ENCODE results near the gene ADCY3. TPM values are rescaled to one million over a fixed set of nuclear protein-coding genes. Genes with fewer than 3 reads are reported as not detected.
A peak's percentile ranks its signal among the peaks of the same experiment; 100 is the strongest.

ADCY3 gene
- total RNA-seq, result 22.5 TPM

DNA sequence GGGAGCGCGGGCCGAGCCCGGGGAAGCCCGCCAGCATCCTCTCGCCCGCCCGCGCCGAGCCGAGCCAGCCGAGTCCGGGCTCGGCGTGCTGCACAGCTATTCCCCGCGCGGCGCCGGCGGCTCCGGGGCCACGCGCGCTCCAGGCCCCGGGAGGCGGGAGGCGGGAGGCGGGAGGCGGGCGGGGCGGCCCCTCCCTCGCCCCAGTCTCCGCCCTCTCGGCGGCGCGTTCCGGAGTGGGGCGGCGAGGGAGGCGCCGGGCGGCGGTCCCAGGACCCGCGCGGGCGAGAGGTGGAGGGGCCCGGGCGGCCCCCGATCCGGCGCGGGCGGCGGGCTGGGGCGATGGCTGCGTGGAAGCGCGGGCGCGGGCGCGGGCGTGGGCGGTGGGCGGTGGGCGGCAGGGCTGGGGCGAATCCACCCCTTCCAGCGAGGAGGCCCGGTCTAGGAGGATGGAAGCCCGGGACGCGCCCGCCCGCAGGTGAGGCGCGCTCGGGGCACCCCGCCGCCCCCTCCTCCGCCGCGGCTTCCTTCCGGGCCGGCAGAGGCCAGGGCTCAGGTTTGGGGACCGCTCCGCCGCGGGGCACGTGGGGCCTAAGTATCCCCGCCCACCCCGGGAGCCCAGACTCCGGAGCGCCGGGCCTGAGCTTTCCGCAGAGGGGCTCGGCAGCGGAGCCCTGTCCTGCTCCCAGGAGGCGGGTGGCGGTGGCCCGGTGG is at the start of gene ADCY3:
Gene ADCY3 (minus strand): TSS at position 140 of the 711 bp plus-strand sequence. CDS start 1,250 bp downstream, outside the sequence.
- no peak for DNase-seq

DNA sequence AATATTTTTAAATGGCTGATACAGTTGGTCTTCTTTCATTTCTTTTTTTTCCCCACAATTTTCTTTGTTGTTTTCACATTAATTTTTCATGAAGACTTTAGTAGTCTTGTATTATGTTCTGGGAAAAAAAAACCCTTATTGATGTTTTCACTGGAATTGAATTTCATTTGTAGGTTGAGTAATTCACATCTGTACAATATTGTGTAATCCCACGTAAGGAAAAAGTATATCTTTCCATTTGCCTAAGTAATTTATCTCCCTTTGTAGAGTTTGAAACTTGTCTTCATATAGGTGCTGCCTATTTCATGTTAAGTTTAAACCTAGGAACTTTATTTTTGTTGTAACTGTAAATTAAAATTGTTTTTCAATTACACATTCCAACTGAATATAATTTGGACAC is 49.7 kb upstream of the ADCY3 start:
- DNase-seq, result no peak

DNA sequence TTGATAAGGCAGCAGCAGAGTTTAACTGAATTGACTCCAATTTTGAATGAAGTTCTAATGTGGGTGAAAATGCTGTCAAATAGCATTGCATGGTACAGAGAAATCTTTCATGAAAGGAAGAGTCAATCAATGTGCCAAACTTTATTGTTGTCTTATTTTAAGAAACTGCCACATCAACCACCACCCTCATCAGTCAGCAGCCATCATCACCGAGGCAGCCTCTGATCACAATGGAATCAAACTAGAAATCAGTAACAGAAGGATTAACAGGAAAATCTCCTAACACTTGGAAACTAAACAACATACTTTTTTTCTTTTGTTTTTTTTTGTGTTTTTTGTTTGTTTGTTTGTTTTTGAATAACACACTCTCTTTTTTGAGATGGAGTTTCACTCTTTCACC is 41.9 kb upstream of the ADCY3 start:
- DNase-seq, result no peak

DNA sequence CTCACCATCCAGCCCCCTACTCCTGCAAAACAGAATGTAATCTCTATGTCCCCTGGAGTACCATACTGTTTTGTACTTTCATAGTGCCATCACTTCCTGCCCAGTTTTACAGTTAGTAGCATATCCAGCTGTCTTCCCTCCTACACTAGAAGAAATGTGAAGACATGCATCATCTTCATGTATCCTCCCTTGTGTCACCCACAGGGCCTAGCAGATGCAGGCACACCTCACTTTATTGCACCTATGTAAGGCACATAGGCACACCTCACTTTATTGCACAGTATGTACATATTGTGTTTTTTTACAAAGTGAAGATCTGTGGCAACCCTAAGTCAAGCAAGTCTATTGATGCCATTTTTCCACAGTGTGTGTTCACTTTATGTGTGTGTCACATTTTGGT is 39.7 kb upstream of the ADCY3 start:
- no peak for DNase-seq

DNA sequence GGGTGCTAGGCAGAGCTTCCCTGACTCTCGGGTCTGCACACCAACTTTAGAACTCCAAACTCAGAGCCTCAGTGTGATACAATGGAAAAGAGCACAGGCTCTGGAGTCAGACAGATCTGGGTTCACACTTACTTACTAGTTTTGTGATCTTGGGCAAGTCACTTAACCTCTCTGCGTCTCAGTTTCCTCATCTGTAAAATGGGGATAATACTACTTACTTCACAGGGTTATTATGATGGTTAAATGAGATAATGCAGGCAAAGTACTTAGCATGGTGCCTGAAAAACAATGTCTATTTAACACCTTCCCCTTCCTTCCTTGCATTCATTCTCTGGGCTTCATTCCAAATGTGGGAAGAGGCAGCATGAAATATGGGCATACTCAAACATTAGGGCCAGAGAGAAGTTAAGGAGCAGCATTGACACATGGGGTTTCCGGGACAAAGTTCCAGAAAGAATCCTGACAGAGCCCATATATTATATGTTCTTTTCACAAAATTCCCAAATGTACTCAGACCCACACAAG is 38.4 kb upstream of the ADCY3 start:
- no peak for DNase-seq

DNA sequence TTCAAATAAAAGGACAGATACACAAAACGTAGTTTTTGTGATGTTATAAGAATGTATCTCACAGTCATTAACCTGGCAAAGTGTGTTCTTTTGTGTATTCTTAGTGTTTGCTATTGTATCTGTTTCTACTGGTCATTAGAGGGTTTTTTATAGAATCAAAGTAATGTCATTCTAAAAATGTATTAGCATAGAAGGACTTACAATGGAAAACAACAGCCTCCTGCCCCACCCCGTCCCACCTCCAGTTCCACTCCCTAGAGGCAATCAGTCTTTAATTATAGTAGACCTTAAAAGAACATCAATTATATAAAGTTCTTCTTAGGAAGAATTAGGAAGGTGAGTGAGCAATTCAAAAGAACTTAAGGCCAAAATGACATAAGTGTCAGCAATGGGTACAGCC is 37.9 kb upstream of the ADCY3 start:
- no peak for DNase-seq

DNA sequence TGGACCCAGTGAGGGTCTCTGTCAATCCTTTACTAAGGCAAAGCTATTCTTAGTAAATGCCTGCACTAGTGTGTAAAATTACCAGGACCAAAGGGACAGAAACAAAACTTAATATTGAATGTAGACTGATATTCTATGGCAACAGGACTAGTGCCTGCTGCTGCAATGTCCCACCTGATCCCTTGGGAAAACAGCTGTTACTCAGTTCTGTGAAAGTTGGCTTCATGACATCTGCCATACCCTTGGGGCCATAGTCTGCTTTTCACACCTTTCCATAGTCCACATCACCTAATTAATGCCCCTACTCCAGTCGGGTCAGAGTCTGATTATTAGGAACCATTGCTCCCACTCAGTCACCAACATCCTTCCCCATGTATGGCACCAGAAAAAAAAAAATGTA is 37.2 kb upstream of the ADCY3 start:
- DNase-seq, result no peak

DNA sequence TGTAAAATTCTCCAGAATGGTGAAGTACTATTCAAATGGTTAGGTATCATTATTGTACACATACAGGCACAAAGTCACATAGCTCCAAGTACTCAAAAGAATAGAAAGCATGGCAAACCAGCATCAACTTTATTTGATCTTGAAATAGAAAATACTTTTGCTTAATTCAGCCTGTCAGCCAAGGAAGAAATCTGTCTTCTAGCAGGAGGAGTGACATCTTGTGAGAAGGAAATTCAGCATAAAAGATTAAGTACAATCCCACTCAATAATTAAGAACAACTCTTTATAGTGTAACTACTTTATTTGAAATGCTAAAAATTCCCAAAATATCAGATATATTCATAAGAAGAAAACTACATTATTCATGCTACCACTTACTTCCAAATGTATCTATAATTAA is 35.9 kb upstream of the ADCY3 start:
- DNase-seq, result no peak

DNA sequence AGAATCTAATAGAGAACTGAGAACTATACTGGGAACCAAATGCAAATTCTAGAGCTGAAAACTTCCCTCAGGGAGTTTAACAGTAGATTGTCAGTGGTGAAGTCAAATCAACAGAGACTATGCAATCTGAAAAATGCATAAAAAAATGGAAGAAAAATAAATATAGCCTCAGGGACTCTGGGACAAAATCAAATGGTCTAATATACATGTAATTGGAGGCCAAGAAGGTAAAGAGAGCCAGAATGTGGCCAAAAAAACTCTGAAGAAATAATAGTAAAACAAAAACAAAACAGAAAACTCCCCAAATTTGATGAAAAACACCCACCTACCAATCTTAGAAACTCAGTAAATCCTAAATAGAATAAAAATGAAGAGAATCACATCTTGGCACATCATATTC is 35.2 kb upstream of the ADCY3 start:
- DNase-seq, result no peak

DNA sequence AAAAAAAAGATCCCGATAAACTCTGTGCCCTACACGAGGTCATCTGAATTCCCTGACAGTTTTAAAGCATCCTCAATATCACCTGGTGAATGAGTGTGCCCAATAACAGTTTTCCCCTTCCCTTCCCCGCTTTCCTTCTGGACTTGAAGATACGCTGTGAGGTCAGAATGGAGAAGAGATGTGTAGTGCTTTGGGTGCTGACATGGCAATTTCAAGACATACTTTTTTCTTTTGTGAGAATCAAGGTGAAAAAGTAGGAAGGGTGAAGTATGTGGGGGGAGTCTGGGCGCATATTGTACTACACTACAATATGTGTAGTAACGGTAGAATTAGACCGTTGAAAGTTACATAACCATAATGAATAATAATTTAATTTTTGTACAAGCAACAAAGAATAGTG is 30.1 kb upstream of the ADCY3 start:
- no peak for DNase-seq

DNA sequence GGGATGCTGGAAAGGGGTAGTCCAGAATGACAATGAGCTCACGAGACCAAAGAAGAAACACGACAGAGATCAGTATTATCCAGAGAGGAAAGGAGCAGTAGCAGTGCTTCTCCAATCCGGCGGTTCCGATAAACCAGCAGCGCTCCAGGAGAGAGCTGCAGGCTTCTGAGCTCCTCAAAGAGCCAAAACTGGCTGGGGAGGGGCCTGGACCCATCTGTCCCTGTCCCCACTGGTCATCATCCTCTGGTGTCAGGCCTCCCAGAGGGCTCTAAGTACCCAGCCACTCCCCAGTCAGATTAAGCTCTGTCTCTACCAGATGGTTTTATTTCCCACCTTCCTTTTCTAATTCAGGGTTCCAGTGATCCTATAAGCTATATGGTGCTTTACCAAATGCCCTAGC is 28.5 kb upstream of the ADCY3 start:
- no peak for DNase-seq

DNA sequence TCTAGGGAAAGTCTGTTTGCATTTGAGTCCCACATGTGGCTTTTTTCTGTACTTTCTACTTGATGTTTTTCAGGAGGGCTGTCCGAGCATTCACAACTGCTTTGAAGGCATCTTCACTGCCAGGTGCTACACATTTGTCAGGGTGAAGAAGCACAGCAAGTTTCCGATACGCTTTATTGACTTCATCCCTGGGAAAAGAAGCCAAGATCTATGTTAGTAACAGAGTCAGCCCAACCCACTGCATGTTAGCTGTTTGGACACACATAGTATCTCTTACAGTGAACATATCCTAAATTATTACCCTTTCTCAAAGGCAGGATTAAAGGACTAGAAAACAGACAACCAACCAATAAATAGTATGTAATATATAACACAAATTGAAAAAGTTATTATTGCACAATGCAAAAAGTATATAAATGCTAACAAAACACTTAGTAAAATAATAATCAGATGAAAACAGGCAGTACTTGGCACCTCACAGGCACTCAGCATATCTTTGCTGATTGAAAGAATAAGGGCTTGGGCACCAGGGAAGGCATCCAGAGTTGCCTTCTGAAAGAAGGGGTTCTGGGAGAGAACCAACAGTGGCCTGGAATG is 27.6 kb upstream of the ADCY3 start:
- no peak for DNase-seq

DNA sequence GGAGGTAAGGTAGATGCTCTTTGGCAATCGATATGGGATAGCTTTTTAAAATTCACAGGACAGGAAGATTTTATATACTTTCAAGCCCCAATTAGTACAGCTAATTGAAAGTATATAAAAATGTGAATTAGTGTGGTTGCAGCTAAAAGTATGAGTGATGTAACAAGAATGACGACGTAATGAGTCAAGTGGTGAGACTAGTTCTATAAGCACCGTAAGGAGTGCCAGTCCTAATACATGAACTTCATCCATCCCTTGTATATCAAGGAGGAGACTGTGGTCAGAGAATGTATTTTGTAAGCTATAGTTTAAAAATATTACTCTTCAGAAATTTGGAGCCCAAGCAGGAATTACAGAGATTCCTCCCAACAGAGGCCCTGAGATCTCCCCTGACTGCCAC is 25.9 kb upstream of the ADCY3 start:
- DNase-seq, result no peak

DNA sequence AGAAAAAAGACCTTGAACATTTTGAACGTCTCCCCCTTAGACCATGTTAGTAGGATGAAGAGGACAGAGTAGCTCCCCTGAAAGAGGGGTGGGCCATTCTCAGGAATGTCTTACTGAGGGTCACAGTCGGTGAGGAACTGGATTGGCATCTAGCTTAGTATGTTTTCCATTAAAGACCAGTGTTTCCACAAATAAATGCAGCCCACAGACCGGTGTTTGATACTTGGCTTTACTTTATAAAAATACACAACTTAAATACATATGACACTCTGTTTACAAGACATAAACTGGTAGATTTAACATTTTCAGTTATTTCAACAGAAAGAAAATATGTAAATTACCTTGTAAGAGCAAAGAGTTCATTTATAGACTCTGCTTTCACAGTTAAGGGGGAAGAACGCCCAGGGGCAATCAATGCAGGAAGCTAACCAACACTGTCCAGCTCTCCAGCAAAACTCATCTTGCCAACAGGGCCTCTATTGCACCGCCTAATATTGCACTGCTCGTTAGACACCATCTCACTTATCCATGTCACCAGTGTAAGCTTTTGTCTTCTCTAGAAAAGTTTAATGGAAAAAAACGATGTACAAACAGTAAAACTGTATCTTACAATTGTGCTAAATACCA is 23.5 kb upstream of the ADCY3 start:
- DNase-seq, result no peak

DNA sequence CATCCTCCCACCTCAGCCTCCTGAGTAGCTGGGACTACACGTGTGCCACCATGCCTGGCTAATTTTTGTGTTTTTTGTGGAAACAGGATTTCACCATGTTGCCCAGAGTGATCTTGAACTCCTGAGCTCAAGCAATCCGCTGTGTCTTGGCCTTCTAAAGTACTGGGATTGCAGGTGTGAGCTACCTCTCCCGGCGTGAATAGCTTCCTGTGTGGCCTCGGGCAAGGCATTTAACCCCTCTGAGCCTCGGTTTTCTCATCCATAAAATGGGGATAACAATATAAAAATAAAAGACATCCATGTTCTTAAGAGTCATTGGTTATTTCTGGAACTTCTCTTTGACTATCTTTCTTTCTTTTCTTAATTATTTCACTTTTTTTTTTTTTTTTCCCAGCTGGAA is 19.3 kb upstream of the ADCY3 start:
- no peak for DNase-seq

DNA sequence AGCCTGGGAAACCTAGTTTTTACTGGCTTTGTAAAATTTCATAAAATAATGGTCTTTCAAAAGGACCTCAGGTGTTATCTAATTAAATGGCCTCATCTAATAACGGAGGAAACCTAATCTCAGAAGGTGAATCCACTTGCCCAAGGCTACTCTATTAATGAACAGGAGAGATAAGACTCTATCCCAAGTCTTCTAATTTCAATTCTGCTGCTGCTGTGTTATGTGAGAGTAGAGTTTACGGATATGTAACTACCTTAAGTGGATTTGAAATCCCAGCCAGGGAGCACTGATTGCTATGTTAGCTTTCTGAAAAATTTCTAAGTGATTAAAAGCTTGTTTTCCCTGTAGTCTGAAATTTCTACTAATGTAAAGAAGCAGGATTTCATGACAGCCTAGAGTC is 17.2 kb upstream of the ADCY3 start:
- no peak for DNase-seq

DNA sequence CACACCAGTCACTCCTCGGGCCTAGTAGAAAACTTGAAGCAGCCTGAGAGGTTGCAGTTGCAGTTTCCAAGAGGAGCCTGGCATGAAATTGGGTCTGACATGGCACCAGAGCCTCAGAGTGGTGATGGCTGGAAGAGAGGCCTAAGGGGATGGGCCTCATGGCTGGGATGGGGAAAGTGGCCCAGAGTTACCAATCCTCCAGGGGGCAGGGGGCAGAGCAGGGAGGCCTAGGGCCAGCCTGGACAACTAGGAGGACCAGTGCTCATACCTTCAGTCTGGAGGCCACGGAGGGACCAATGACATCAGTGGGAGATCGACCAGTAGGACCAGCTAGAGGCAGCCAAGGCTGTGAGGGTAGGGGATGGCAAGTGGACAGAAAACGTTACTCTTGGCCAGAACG is 15.1 kb upstream of the ADCY3 start:
- no peak for DNase-seq

DNA sequence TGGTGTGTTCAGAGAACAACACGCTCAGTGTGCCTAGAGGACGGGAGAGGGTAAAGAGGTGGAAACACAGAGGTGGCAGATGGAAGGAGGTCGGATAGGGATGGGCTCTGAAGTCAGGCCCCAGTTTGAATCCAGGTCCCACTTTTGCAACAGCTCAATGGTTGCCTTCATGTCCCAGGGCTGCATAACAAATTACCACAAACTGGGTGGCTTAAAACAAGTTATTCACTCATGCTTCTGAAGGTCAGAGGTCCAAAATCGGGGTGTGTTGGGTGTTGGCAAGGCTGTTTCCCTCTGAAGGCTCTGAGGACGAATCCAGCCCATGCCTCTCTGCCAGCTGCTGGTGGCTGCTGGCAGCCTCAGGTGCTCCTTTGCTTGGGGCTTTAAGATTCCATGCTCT is 12.7 kb upstream of the ADCY3 start:
- DNase-seq, result no peak

DNA sequence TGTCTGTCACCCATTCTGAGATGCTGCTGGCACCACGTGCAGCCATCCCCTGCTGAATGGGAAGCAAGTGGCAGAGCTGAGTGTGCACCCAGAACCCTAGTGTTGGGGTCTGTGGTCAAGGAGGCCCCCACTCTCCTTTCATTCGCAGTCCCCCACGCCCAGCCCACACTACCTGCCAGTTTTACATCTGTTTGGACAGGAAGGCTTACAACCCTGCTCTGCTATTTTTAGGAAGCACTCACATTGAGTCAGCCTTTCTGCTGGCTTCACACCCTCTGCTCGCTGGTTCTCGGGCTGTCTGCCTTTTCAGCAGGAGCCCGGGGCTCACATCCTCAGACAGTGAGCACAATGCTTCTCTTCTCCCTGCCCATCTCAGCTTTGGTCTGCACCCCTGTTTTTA is 10.7 kb upstream of the ADCY3 start:
- peak; percentile 54 for DNase-seq

DNA sequence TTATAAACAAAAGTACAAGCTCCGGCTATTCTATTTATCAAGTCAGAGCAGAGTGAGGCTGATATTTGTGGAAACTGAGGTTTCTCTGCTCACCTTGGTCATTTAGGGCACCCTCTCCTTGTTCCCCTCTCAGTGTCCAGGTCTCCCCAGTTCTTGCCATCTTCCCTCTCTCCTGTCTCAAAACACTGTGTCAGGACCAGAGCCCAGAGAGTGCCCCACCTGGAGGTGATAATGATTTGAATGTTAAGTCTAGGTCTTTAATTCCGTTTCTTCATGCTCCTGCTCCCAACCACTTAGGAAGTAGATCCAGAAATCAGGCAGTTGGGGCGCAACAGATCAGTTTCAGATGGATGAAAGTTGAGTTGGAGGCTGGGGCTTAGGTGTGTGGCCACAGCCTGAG is 9.2 kb upstream of the ADCY3 start:
- no peak for DNase-seq

DNA sequence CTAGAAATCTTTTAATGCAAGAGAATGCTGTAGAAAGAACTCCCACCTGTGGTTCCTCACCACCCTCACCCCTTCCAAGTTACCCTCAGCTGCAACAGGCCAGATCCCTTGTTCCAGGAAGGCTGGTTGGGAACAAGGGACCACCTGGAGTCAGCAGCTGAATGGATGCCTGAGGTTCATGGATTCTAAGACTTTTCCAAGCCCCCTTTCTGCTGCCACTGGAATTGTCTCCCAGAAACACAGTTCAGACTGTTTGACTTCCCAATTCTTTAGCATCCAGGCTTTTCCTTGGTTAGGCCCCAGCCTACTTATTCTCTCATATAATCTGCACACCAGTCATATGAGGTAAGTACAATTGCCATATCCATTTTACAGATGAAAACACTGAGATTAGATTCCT is 8.0 kb upstream of the ADCY3 start:
- no peak for DNase-seq

DNA sequence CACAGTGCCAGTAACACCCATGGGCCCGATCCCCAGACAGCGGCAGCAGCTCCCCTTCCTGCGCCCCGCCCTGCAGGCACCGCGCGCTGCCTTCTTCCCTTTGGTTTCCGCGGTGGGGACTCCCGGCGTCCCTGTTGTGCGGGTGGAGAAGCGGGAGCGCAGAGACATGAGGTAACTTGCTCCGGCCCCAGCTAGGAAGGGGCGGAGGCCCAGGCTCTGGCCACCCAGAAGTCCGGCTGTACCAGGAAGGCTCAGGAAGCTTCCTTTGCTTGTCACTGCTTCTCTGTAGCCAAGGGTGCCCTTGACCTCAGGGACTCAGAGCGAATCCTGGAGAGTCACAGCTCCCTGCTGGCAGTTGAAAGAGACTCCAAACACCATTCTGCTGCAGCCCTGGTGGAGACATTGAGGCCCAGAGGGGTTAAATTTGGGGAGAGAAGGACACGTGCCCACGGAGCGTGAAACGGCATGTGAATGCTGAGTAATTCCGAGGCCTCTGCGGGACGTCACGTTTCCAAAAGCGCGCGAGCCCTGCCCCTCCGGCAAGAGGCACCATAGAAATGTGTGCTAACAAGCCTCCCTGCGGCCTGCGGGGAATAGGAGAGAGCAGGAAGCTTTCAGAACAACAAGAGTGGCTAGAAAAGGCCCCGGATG is 6.7 kb upstream of the ADCY3 start:
- DNase-seq, result peak; percentile 55

DNA sequence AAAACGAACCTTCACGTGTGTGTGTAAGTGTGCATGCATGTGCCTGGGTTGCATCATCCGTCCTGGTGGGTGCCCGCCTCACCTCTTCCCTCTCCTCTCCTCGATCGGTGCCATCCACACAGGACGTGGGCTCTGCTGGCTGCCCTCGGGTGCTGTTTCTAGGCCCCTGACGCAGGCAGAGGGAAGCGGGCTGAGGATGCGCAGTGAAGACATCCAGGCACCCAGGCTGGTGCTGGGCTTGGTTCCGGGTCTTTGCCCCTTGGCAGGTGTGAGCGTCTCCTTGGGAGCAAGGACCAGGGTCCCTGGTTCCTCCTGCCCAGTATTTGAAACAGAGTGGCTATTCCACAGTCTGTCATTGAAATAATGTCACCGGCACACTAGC is 6.2 kb upstream of the ADCY3 start:
- DNase-seq, result no peak
